Retina (tissue), 1 donor: ENCODE data around the gene DUSP28.
A peak's percentile ranks its signal among the peaks of the same experiment; 100 is the strongest.

Experiments used
- DNase-seq: peaks from one replicate; pipeline ENCODE4 v3.0.0-alpha.2; 2016

The DUSP28 gene

GRCh38 chr2:240573516-240574385, 13.6 kb downstream of the DUSP28 start:
- DNase-seq = no peak

GRCh38 chr2:240574386-240575100, 14.4 kb downstream of the DUSP28 start:
- DNase-seq = no peak

- DNase-seq = no peak
Observed at GRCh38 chr2:240575101-240575965, 15.2 kb downstream of the DUSP28 start.

GRCh38 chr2:240576036-240576435, 15.9 kb downstream of the DUSP28 start:
- DNase-seq = no peak

GRCh38 chr2:240576436-240577205, 16.5 kb downstream of the DUSP28 start:
- DNase-seq = no peak

GRCh38 chr2:240577281-240578109, 17.3 kb downstream of the DUSP28 start:
- no peak for DNase-seq

GRCh38 chr2:240578110-240578450, 17.9 kb downstream of the DUSP28 start:
- DNase-seq = no peak

GRCh38 chr2:240578488-240578887, 18.3 kb downstream of the DUSP28 start:
- DNase-seq = no peak

GRCh38 chr2:240579071-240579762, 19.1 kb downstream of the DUSP28 start:
- no peak for DNase-seq

GRCh38 chr2:240579771-240580614, 19.8 kb downstream of the DUSP28 start:
- DNase-seq = no peak

- no peak for DNase-seq
Observed at GRCh38 chr2:240581811-240582210, 21.7 kb downstream of the DUSP28 start.

- DNase-seq = no peak
Observed at GRCh38 chr2:240582781-240583180, 22.6 kb downstream of the DUSP28 start.

- DNase-seq = no peak
Observed at GRCh38 chr2:240583774-240584173, 23.6 kb downstream of the DUSP28 start.

- no peak for DNase-seq
Observed at GRCh38 chr2:240584486-240585031, 24.4 kb downstream of the DUSP28 start.

GRCh38 chr2:240585101-240585500, 24.9 kb downstream of the DUSP28 start:
- DNase-seq = no peak

- DNase-seq = no peak
Observed at GRCh38 chr2:240585681-240586197, 25.6 kb downstream of the DUSP28 start.

- DNase-seq = peak; percentile 100
Observed at GRCh38 chr2:240586198-240586918, 26.2 kb downstream of the DUSP28 start, which contains the start of gene CAPN10. CAPN10 (plus strand) TSS chr2:240586734; CDS start chr2:240586912, 178 bp downstream.
